NCI-H1694 treated with DMSO at 0.1 percent for 48 hours (cell line): ENCODE results near the gene MAML3.

Source experiments
- DNase-seq: peaks from one replicate; lab custom pipeline; 2025; lab: John Stamatoyannopoulos, UW

The MAML3 gene

DNA sequence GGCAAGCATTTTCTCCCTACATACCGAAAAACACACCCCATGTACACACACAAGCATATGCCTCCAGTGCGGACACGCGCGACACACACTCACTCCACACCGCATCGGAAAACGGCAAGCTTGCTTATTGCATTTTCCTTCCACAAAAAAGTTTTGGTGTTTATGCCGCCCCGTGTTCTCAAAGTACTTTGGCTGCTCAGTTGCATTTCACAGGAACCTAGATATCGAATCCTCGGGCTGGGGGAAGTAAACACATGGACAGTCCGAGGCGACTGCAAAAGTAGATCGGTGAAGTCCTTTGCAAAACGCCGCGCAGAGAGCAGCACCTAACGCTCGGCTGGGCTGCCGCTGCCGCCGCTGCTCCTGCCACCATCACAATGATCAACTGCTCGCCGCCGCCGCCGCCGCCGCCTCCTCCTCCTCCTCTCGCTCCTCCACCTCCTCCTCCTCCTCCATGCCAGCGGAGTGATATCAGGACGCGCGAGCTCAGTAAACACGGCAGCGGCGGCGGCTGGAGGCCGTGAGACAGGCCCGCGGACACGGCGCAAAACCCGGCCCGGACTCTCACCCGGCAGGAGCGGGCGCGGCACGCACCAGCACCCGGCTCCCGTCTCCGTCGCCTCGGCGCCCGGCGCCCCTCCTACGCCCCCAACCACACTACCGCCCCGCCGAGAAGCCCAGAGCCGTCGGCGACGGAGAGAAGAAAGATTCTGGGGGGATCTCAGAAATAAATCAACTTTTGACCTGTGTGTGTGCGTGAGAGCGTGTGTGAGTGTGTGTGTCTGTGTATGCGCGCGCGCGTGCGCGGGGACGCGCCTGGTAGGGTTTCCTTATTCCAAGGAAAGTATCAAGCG lies at the start of gene MAML3:
Gene MAML3, minus strand, starts transcription at position 467 of the 854 bp plus-strand sequence. CDS start 857 bp downstream, outside the sequence.
- DNase-seq, result peak; percentile 76

DNA sequence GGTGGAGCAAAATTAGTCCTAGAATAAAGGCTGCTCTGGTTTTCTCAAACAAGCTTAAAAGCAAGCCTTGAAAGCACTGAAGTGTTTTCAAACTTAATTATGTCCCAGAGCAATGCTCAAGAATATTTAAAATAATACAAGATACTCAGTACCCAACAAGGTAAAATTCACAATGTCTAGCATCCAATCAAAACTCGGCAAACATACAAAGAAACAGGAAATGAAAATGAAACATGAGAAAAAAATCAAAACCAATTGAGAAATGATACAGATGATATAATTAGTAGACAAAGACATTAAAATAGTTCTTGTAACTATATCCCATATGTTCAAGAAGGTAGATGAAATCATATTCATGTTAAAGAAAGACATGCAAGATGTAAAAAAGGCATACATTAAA lies 45.0 kb upstream of the MAML3 start:
- DNase-seq, result no peak

DNA sequence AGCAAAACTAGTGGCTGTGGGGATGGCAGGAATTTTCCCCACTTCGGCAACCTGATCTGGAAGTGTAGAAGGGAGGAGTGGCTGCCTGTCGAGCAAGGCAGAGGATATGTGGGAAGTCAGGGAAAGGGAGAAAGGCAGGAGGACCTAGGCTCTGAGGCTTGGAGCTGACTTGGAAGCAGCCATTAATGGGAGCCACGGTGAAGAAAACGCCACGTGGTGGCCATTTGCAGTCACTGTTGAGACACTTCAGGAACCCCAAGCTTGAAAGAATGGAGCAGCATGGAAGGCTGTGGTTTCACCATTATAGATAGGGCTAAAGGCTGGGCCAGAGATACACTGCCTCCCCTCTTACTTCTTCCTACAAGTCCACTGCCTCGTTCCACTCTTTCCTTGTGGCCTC lies 41.8 kb upstream of the MAML3 start:
- no peak for DNase-seq

DNA sequence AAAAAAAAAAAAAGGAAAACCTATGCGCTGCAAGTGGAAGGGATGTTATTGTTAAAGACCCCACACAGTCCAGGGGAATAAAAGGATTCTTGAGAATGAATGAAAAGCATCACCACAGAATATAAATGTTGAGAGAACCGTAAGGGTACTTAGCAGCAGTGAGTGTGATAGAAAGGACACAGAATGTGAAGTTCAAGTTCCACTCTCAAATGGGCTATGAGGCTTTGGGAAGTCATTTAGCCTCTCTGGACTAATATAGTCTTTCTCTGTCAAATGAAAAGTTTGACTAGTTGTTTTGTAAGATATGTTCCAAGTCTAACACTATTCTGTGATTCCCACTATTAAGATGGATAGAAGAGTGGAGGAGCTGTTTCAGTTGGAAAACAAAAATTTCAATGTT lies 35.8 kb upstream of the MAML3 start:
- no peak for DNase-seq

DNA sequence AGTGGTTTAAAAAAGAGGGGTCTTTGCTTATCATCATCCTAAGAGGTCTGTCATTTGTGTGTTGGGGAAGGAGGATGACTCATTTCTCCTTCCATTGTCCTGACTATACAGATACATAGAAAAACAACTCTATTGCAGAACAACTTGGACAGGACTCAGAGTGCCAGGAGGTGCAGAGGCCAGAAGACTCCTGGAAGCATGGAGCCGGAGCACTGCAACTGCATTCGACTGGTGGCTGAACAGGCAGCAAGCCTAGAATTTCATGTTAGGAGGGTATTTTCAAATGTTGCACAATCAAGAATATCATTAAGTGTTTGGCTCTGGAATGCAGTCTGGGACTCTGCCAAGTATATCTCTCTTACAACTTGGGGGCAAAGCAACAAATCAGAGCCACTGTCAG lies 35.0 kb upstream of the MAML3 start:
- DNase-seq, result no peak

DNA sequence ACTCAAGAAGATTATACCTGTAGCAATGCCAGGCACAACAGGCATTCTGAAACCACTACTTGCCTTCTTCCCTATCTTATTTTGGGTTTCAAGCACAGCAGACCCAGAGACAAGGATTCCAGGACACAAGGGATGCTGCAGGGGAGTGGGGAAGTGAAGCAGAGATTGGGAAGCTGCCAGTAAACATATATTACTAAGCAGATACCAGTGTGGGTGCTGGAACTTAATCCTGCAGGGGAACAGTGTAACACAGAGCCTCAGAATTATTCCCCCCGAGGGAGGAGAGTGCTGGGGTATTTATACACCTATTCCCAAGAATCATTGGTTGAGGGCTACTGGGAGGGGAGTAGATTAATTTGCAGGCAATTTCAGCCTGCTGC lies 33.3 kb upstream of the MAML3 start:
- DNase-seq, result no peak

DNA sequence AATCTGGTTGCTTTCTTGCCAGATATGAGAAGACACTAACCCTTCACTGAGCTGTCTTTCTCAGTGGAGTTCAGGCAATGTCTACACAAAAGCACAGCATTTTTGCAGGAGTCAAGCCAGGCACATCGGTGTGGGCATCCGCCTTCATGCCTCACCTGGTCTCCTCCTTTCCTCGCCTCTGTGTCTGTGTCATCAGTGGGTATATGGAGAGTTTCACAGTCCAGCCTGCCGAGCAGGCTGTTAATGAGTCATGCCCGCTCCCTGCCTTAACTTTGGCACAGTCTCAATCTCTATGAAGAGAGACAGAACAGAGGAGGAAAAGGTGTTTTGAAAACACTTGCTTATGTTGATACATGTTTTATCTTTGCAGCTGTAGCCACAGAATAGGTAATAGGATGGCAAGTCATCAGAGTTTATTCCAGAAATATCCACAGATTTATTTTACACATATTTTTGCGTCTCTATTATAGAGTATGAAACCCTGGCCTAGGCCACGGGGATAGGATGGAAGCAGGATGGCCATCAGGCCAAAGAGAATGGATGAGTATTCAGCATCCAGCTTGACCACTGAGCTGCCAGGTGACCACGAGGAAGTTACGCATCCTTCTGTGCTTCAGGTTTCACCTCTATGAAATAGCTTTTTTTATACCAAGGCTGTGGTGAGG lies 32.8 kb upstream of the MAML3 start:
- no peak for DNase-seq

DNA sequence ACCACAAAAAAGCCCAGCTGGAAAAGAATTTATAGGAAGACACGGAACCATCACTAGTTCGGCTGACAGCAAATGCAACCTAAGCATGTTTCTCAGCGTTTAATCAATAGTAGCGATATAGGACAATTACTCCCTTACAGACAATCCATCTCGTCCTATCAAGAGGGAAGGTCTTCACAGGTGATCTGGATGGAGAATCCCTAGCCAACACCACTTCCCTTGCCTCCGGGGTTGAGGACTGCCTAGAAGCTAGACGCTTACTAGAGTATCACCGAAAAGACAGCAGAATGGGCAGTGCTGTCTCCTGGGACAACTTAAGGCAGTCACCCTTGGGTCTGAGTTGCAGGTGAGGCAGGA lies 32.1 kb upstream of the MAML3 start:
- no peak for DNase-seq

DNA sequence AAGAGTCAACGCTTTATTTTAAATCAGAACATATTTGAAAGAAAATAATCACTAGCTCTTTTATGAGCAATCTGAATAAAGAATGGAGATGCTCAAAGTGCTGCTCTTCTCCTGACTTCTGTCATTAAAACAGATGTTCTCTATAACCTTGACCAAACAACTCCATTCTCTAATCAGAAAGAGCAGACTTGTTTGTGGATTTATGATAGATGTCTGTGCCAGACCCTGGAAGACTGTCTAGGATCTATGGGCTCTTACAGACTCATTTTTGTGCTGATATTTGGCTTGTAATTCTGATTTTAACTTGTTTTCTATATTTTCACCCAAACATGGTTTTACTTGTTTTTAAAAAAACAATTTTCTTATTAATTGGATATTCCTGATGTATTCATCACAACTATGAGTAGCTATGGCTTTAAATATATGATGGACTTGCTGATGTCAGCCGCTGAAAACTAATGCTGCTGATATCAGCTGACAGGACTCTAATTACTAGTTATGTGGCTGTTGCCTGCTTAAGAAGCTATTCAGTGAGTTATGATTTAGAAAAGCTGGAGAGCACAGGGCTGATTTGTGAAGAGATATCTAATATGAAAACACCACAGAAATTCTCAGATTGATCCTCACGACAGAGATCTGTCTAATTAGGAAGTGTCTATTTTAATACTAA lies 31.6 kb upstream of the MAML3 start:
- peak; percentile 17 for DNase-seq

DNA sequence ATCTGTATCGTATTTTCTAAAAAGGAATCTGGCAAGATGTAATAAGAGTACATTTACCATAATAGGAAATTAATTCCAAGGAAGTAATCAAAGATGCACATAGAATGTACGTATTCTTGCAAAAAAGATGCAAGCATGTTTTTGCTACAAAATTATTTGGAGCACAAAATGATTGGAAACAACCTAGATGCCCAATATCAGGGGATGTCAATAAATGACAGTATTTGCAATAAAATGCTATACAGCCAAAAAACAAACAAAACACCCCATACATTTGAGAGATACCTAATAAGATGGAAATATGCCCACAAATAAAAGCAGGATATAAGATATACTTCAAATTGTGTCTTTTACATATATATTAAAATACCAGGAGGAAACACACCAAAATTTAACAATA lies 29.3 kb upstream of the MAML3 start:
- DNase-seq, result no peak

DNA sequence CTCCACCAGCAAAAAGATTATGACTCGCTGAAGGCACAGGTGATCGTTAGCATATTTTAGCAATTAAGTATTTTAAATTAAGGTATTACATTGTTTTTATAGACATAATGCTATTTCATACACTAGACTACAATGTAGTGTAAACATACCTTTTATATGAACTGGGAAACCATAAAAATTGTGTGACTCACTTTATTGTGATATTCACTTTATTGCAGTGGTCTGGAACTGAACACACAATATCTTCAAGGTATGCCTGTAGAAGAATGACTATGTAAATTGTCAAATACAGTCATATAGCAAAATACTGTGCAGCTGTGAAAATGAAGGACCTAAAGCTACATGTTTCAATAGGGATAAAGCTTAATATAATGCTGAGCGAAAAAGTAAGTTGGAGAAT lies 26.6 kb upstream of the MAML3 start:
- DNase-seq, result no peak

DNA sequence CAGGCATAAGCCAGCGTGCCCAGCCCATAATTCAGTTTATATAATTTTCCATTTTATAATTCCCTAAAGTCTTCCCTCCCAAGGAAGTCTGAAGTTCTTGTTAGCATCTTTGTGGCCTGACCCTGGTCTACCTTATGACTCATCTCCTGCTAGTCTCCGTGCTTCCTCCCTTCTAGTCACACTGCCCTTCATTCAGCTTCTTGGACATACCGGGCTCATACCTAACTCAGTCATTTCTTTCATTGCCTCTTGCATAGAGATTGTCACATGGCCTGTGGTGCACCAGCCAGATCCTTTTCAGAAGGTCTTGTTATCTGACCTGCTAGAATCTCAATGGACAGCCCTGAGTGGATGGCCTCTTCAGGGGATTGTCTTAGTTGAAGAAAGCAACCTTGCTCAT lies 22.8 kb upstream of the MAML3 start:
- DNase-seq, result no peak

DNA sequence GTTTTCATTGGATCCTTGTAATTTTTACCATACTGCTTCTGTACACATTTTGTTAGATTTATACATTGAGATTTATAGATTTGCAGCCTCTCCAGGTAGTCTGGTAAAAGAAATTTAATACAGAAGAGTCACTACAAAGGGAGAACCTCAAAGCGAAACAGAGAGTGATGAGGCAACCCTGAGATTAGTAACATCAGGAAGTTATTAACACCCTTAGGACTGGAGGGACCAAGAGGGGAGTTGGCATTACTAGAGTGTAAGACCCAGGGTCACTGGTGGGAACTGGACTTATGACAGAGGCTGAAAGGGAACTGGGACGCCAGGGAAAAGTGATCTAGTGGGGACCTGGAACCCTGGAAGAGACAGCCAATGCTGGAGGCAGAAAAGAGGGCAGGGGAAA lies 20.6 kb upstream of the MAML3 start:
- DNase-seq, result no peak

DNA sequence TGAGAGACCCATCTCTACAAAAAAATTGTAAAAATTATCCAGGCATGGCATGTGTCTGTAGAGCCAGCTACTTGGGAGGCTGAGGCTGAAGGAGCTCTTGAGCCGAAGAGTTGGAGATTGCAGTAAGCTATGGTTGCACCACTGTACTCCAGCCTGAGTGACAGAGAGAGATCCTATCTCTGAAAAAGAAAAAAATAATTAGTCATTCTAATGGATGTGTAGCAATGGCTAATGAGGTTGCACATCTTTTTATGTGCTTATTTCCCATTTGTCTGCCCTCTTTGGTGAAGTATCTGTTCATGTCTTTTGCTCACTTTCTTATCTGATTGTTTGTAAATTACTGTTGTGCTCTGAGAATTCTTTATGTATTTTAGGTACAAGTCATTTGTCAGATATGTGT lies 19.0 kb upstream of the MAML3 start:
- no peak for DNase-seq

DNA sequence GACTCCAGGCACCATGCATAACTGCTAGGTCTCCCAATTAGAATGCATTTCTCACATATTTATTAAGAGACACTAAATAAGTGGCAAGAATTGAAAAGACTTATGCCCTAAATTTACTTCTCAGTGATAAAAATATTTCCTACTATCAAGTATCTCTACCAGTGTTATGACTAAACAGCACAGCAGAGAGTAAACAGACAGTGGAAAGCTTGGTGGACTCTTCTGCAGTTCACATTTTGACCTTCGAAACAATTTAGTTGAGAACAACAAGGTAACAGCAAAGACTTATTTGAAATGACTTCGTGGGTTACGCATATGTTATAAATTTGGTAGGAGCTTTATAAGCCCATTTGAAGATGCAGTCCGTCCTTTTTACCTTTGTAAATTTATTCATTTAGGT lies 16.3 kb upstream of the MAML3 start:
- no peak for DNase-seq

DNA sequence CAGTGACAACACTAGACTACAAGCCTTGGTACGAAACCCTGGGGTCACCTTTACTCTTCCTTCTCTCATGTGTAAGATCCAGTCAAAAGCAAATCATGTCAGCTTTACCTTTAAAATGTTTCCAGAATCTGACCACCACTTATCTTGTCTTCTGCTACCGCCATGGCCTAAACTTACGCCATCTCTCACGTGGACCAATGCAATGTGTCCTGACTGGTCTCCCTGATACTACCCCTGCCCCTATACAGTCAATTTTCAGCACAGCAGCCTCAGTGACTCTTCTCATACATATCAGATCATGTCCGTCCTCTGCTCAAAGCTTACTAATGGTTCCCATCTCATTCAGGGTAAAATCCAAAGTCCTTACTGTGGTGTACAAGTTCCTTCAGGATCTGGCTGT lies 15.0 kb upstream of the MAML3 start:
- DNase-seq, result no peak

DNA sequence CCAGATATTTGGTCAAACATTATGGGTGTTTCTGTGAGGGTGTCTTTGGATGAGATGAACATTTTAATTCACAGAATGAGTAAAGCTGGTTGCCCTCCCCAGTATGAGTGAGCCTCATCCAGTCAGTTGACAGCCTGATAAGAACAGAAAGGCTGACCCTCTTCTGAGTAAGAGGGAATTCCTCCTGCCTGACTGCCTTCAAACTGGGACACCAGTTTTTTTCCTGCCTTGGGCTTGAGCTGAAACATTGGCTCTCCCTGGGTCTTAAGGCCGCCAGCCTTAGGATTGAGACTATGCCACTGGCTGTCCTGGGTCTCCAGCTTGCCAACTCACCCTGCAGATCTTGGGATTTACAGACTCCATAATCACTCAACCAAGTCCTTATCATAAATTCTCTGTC lies 14.5 kb upstream of the MAML3 start:
- DNase-seq, result no peak

DNA sequence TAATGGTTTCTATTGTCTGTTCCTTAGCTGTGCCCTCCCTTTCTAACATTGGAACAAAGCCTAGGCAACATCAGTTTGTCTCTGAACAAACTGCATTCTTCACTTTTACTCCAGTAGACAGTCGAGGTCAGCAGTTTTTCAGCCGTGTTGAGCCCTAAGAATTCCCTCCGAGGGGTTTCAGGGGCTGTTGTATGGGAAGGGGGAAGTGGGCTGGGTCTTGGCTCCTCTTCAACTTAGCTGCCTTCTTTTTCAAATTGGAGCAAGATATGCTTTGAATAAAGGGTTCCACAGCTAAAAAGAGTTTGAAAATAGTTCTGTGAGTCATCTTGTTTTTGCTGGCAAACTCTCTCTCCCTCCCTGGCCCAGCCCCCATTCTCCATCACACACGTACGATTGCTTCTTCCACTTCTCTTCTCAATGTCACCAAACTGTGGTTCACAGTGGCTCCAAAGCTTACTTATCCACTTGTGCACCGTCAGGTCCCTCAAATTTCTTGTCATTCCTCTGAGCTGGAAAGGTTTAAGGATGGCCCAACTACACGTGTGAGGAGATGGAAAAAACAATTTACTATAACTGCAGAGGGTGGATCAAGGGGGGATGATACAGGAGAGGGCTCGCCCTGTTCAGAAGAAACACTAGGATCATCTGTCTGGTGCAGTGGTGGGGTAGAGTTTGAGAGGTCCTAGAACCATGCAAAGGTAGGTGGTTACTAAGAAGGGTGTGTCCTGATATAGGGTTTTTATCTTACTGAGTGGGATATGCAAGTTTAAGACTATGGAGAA lies 9.2 kb upstream of the MAML3 start:
- no peak for DNase-seq

DNA sequence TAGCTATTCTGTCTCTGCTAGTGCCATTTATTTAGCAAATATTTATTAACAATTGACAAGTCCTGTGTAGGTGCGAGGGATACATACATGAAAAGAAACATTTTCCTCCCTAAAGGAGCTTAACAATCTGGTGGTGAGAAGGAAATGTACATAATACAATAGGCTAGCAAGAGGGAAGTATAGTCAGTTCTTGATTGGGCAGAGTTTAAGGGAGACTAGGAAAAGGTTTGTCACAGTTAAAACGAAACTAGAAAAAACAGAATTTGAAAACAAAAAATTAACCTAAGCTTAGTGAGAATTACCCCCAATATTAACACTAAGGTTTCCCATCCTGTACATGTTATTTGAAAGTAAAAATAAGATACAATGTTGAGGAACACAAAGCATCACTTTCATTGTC lies 8.6 kb upstream of the MAML3 start:
- DNase-seq, result no peak

DNA sequence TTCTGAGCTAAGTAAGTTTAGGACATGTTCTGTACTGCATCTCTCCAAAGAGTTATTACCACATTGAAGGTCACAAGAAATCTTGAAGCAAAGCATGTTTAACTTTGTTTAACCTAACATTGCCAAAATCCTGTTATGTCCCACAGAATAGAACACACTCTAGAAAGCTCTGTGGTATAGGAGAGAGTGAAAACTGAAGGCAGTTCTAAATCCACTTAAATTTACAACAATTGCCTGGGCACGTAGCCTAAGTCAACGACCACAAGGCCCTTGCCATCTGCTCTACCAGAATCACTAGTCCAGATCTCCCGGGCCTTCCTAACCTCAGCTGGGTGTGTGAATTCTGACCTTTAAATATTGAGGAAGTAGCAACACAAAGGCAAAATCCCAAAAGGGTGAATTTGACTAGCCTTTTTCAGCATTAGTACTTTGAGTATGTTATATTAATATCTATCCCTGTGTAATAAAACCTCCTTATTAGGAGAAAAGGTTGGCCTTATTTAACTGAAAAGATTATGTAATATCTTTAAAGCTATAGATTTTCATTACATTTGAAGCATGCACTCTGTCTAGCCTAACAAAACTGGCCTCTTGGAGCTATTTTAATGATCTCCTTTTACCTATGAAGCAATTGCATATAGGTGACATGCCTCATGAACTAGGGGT lies 4.5 kb upstream of the MAML3 start:
- DNase-seq, result peak; percentile 84

DNA sequence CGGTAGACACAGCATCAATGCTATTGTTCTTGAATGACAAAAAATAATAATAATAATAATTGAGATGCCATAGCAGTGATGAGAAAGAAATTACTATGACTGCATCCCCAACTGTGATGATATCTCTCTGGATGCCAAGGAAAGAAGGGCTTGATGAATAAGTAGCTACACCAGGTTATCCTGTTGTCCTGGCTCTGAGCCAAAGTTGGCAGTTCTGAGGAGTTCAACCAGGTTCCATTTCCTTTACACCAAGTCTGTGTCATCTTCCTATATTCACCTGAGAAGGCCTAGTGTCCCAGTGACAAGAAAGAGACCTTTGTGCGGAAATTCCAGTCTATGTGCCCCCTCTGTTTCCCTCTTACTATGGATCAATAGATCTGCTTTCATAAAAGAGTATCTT lies 3.4 kb upstream of the MAML3 start:
- no peak for DNase-seq
